Glomerular visceral epithelial cell (primary cell): ENCODE results near the gene GUCY2C.

Source experiments
- DNase-seq: peaks from one replicate; pipeline ENCODE4 v3.0.0-alpha.2; 2016; ENCODE audit errors: extremely low spot score

The GUCY2C gene

DNA sequence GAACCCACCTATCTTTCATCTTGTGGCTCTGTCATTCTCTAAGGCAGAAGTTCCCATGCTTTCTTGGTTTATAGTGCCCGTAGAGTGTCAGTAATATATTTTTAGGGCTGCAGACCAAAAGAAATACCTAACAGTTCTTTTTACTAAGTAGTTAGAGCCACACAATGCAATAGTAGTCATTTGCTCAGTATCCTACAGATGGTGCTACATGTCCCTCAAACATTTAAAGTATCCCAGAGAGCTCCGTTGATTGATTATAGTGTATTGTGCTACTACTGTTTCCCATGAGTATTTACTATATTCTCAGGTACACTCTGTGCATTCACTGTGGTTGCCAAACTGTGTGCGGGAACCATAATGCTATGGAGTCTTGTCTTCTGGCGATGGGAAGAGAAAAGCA lies 124.0 kb downstream of the GUCY2C start:
- no peak for DNase-seq

DNA sequence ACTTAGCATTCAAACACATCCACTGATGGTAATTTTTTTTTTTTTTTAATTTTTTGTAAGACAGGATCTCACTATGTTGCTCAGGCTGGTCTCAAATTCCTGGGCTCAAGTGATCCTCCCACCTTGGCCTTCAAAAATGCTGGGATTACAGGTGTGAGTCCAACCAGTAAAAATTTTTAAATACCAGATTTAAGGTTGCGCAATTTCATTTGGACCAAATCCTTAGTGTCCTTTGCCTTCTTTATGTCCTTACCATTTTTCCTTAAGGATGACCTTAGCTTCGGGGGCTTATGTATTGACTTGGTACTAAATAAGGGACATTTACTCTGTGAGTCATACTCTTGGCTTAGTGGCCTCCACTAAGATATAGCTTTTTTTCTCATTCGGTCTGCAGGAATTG lies 124.6 kb downstream of the GUCY2C start:
- no peak for DNase-seq

DNA sequence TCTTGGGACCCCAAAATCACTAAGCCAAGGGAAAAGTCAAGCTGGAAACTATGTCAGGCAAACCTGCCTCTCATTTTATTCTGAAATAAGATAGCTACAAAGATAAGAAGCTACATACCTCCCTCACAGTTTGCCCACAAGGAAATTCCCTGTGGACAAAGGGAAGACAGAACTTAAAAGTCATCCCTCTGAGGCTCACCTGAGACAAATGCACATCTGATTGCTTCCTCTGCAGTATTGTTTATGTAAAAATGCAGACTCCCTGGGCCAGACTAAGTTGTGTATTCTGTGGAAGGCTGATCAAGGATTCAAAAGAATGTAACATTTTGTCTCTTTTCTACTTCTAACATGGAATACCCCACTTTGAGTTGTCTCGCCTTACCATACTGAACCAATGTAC lies 126.2 kb downstream of the GUCY2C start:
- DNase-seq: no peak

DNA sequence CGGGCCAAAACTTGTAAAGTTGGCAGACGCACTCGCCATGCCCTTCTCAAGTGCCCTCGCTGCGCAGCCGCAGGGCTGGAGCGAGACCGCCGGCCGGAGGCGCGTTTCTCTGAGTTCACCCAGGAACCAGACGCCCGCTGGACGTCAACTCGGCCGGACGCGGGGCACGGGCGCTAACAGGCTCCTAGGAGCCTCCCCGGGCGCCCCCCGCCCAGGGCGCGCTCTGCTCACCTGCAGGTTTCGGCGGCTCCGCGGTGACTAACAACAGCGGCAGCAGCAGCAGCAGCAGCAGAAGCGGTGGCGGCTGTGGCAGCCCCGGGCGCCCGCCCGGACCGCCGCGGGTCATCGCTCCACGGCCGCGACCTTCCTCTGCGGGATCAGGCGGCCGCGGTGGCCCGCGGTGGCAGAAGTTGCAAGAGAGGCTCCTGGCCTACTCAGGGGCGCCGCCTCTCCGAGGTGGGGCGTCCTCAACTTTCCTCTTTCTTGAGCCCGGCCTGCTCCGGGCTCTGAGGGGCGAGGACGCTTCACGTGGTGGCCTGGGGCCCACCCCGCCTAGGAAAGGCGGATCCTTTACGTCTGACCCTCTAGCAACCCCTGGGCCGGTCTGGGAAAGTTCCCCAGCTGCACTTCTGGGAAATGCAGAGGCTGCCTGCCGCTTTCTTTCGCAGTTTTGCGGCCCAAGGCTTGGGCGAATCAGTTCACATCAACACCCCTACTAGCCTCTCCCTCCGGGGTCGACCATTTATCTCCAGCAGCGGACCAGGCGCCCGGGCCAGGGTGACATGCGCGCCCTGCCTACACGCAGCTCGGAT lies 128.8 kb downstream of the GUCY2C start, which contains the start of gene PLBD1:
Gene PLBD1 (minus strand): TSS at position 533 of the 812 bp plus-strand sequence. CDS start 187 bp downstream, at position 346.
- peak; percentile 6 for DNase-seq

DNA sequence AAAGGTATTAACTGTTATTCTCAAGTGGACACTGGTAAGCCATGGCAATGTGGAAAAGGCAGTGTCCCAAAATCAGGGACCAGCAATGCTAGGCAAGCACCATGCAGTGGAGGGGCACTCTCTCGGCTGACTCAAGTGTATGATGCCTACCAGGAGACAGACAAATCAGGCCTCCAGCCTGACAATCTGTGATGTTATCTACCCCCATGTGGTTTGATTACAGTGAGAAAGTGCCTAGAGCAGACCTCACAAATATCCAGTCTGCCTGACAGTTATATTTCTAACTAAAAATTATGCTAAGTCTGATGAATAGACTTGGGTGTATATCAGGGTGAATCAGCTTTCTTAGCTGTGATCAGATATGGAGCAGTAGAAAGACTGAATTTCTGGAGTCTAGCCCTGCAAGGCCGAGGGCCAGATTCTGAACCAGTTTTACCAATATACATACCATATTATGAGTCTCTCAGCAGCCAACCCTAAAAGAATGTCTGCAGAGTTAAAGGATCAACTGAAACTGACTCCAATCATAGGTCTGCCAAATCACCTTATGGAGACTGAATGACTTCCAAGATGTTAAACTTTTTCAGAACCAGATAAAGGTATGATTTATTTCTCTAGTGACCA lies 132.0 kb downstream of the GUCY2C start:
- no peak for DNase-seq

DNA sequence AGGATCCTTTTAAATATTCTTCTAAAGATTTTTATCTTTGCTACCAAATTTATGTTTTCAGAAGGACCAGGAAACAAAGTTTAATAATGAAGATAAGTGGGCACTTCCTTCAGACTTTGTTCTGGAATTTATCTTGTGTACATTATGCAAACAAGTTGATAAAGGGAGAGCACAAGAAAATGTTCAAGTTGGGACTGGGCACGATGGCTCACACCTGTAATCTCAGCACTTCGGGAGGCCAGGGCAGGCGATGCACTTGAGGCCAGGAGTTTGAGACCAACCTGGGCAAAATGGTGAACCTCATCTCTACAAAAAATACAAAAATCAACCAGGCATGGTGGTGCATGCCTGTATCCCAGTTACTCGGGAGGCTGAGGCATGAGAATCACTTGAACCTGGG lies 133.4 kb downstream of the GUCY2C start:
- DNase-seq: no peak
